K562 (cell line): ENCODE results near the gene ZNF219. TPM values are rescaled to one million over a fixed set of nuclear protein-coding genes. Genes with fewer than 3 reads are reported as not detected.
A peak's percentile ranks its signal among the peaks of the same experiment; 100 is the strongest.

Experiments
- BHLHE40 ChIP-seq: IDR thresholded peaks from 2 replicates; pipeline ENCODE4 v1.6.1; 2011; ENCODE audit warnings: low read length, improper control_type of control experiment
- CTBP1 ChIP-seq: fragments of 450-650 bp; IDR thresholded peaks from 2 replicates; pipeline ENCODE4 v1.6.1; 2016; ENCODE audit warnings: borderline replicate concordance
- ELF2 ChIP-seq: fragments of 250-450 bp; sonication (Bioruptor Pico); IDR thresholded peaks from 2 replicates; pipeline ENCODE4 v1.5.0; 2021; ENCODE audit warnings: mild to moderate bottlenecking
- GABPA ChIP-seq: fragments of 200-800 bp; sonication (Bioruptor generic); conservative IDR thresholded peaks from 2 replicates; pipeline ENCODE4 v1.6.1; 2016; ENCODE audit warnings: low read depth, missing genetic modification characterization, missing compliant biosample characterization
- HEY1 ChIP-seq: fragments of 250-450 bp; sonication (Bioruptor Pico); IDR thresholded peaks from 2 replicates; pipeline ENCODE4 v1.5.0; 2020; ENCODE audit warnings: mild to moderate bottlenecking, moderate library complexity, borderline replicate concordance
- JUN ChIP-seq, 2 experiments: sonication (generic) in 1 of 2; formaldehyde crosslinking in 1 of 2; IDR thresholded peaks; 2 replicates each; pipeline versions ENCODE4 v1.6.1 to v1.8.0; 2012 to 2022; ENCODE audit warnings: borderline replicate concordance in 2 of 2, mild to moderate bottlenecking in 2 of 2, improper control_type of control experiment in 1 of 2, low read depth in 1 of 2, low read length in 1 of 2, missing genetic modification reagents in 1 of 2
- MCM5 ChIP-seq: fragments of 450-650 bp; IDR thresholded peaks from 2 replicates; pipeline ENCODE4 v1.6.1; 2016; ENCODE audit warnings: low read depth
- MYNN ChIP-seq, 2 experiments: sonication (generic); formaldehyde crosslinking in 1 of 2; IDR thresholded peaks; 2 replicates each; pipeline versions ENCODE4 v1.5.0 to v1.6.1; 2016 to 2020; ENCODE audit warnings: antibody characterized with exemption in 1 of 2, missing genetic modification reagents in 1 of 2
- NR2C1 ChIP-seq, 2 experiments: fragments of 450-650 bp; IDR thresholded peaks; 2 replicates each; pipeline ENCODE4 v1.6.1; 2017; ENCODE audit warnings: mild to moderate bottlenecking in 2 of 2, antibody characterized with exemption in 1 of 2, inconsistent platforms in 1 of 2, missing compliant biosample characterization in 1 of 2, missing genetic modification characterization in 1 of 2
- NUFIP1 ChIP-seq: fragments of 450-650 bp; IDR thresholded peaks from 2 replicates; pipeline ENCODE4 v1.6.1; 2018; ENCODE audit not compliant: partially characterized antibody
- RB1 ChIP-seq: fragments of 450-650 bp; IDR thresholded peaks from 2 replicates; pipeline ENCODE4 v1.6.1; 2017; ENCODE audit warnings: low read depth, mild to moderate bottlenecking
- SMARCE1 ChIP-seq: fragments of 450-650 bp; IDR thresholded peaks from 2 replicates; pipeline ENCODE4 v1.7.1; 2016; ENCODE audit warnings: mild to moderate bottlenecking
- SMC3 ChIP-seq: conservative IDR thresholded peaks from 2 replicates; pipeline ENCODE4 v1.6.1; 2011; ENCODE audit warnings: low read depth, low read length, improper control_type of control experiment; ENCODE audit not compliant: insufficient read depth
- STAT5A ChIP-seq: IDR thresholded peaks from 2 replicates; pipeline ENCODE4 v1.6.1; 2012; ENCODE audit warnings: low read length, inconsistent platforms, borderline replicate concordance
- ZNF239 ChIP-seq: fragments of 250-450 bp; sonication (Bioruptor Pico); IDR thresholded peaks from 2 replicates; pipeline ENCODE4 v1.4.0; 2020; ENCODE audit warnings: mild to moderate bottlenecking
- ZNF282 ChIP-seq: sonication (generic); formaldehyde crosslinking; IDR thresholded peaks from 2 replicates; pipeline ENCODE4 v1.8.1; 2023; ENCODE audit warnings: missing genetic modification reagents
- ZNF311 ChIP-seq: fragments of 250-450 bp; sonication (Bioruptor Pico); IDR thresholded peaks from 2 replicates; pipeline ENCODE4 v1.4.0; 2020; ENCODE audit warnings: mild to moderate bottlenecking, moderate library complexity
- ZNF592 ChIP-seq: fragments of 450-650 bp; IDR thresholded peaks from 2 replicates; pipeline ENCODE4 v1.6.1; 2017; ENCODE audit warnings: antibody characterized with exemption, mild to moderate bottlenecking
- polyA plus RNA-seq, 8 experiments: library from polyadenylated mRNA; depleted of rRNA in 4 of 8; stranded (reverse) in 5 of 8; unstranded in 3 of 8; fragments of >200 nt; fragmentation: Nextera tagmentation in 2 of 8; fragmentation: Illumina TruSeq in 1 of 8; extraction: Ambion mirVana in 2 of 8; extraction: Trizol in 1 of 8; gene quantifications; 2 replicates each; pipeline versions ENCODE4 v1.2.1 to v1.2.3, GENCODE V29; 2011 to 2014; ENCODE audit warnings: inconsistent platforms in 1 of 8, missing spikeins in 1 of 8
- total RNA-seq, 7 experiments: library from RNA; depleted of rRNA in 6 of 7; stranded (reverse); fragments of >200 nt in 6 of 7; fragmentation: Illumina TruSeq in 2 of 7; extraction: Trizol in 2 of 7; gene quantifications; 2 replicates each; pipeline versions ENCODE4 v1.2.1 to v1.2.3, GENCODE V29; 2011 to 2021; ENCODE audit warnings: low replicate concordance in 1 of 7
- TF ChIP-seq, protein P1 (sequence below), 3 experiments: fragments of 200-800 bp in 1 of 3; sonication (Bioruptor generic) in 1 of 3; sonication (generic) in 1 of 3; formaldehyde crosslinking in 1 of 3; IDR thresholded peaks; 2 replicates each; pipeline versions ENCODE4 v1.6.1 to v1.8.0; 2016 to 2022; ENCODE audit warnings: mild to moderate bottlenecking in 2 of 3, missing compliant biosample characterization in 2 of 3, missing genetic modification characterization in 2 of 3, missing genetic modification reagents in 1 of 3

ZNF219 gene
- total and polyA plus RNA-seq, 9 of the 15 experiments (the other 6 are each of a cell fraction or from before 2014, with no cell fraction given): 0.29 to 10.6 (median 2.8) TPM

DNA sequence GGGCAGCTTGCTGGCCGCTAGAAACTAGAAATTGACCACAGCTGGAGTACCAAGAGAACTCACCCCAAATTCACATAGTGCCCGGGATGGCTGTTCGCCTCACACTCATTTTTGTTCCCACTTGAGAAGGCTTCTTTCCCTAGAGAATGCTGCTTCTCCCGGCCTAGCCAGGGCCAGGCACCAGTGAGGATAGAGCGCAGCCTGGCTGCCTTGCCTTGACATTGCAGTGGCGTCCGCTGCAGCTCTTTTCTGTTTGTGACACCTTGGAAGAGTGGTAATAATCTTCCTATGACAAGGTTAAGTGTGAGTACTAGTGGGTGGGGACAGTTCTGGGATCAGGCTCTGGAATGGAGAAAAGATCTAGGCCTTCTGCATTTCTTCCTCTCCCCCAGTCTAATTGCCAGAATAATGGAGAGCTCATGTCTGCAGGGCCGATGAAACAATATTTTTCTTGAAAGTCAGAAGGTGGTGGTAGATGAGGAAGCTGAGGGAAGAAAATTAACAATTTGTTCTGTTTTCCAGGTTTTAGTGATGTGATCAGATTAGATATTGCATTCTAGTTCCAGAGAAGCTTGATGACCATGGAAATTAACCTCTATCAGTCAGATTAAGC, 6.1 kb upstream of the ZNF219 start (continued):
- TF ChIP-seq, protein P1, sequence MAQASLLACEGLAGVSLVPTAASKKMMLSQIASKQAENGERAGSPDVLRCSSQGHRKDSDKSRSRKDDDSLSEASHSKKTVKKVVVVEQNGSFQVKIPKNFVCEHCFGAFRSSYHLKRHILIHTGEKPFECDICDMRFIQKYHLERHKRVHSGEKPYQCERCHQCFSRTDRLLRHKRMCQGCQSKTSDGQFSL (CRISPR knock-in tag; IDR thresholded peaks at IDR 0.05): no peak
- TF ChIP-seq, protein P1 (tag; IDR thresholded peaks at IDR 0.05): no peak
- TF ChIP-seq ELF2 (CRISPR knock-in tag) (no peak), MCM5 (no peak), CTBP1 (no peak), SMARCE1 (0 out of 2 replicates have a peak, but pooled peaks have one; percentile 43), HEY1 (no peak), JUN (IDR thresholded peaks at IDR 0.05; ENCODE audit: borderline replicate concordance, low read depth, low read length) (no peak), JUN (CRISPR knock-in tag; IDR thresholded peaks at IDR 0.05; ENCODE audit: borderline replicate concordance) (no peak), GABPA (tag) (no peak), NR2C1 (IDR thresholded peaks at IDR 0.05) (peak; percentile 63), NR2C1 (tag; IDR thresholded peaks at IDR 0.05) (no peak), ZNF282 (CRISPR knock-in tag) (no peak), SMC3 (peak; percentile 72), BHLHE40 (no peak), MYNN (IDR thresholded peaks at IDR 0.05) (no peak), MYNN (CRISPR knock-in tag; IDR thresholded peaks at IDR 0.05) (no peak), ZNF592 (0 out of 2 replicates have a peak, but pooled peaks have one; percentile 38), ZNF311 (CRISPR knock-in tag) (no peak), NUFIP1 (no peak), STAT5A (no peak), RB1 (0 out of 2 replicates have a peak, but pooled peaks have one; percentile 6), ZNF239 (CRISPR knock-in tag) (no peak)
